ENCODE measurements around the gene BOK. TPM values are rescaled to one million over a fixed set of nuclear protein-coding genes. Genes with fewer than 3 reads are reported as not detected.

Gene BOK
- total RNA-seq, 1 experiment from 2014 or later = 30.2 TPM

GRCh38 chr2:241595600-241596140 is 37.1 kb downstream of the BOK start:
- ATAC-seq = peak; percentile 36; the same call in 1 of the 2 replicates
- Histone ChIP-seq H3K27me3 (ENCODE audit: low read length) (no peaks in the 10 kb centered on the region), H3F3A (ENCODE audit: low read length, unreplicated experiment) (no peaks in the 10 kb centered on the region), H3K79me2 (ENCODE audit: low read length) (no peaks in the 10 kb centered on the region), H3K9me3 (ENCODE audit: low read length) (no peaks in the 10 kb centered on the region), H3K4me2 (ENCODE audit: low read length) (no peak overlapping the region), H2AFZ (ENCODE audit: low read length) (no peak overlapping the region), H3K4me1 (ENCODE audit: insufficient read depth, low read length) (no peaks in the 10 kb centered on the region), H3K4me3 (ENCODE audit: low read length) (no peak overlapping the region), H3K36me3 (ENCODE audit: low read depth, low read length) (peaks cover 4% of the 10 kb centered on the region; the same call in 1 of the 2 replicates), H3K9ac (ENCODE audit: low read length) (no peak overlapping the region), H3K9me2 (replicated peaks; ENCODE audit: low read length) (no peaks in the 10 kb centered on the region), H4K20me1 (ENCODE audit: low read length) (no peaks in the 10 kb centered on the region), H3K27ac (ENCODE audit: low read length) (no peak overlapping the region)
- intact Hi-C loops (cut with micrococcal nuclease) = no loop called here
- no TSS peak for BruUV-seq (replicated peaks)
- ChIA-PET CTCF (interaction anchor here (0.6 to 0.7 kb wide), 3 partner anchors 32 to 298 kb away, joined by 3 to 5 read pairs (median 3); no protein-coding TSS in a partner anchor), POLR2A (ENCODE audit: unreplicated experiment) (no interaction called here)
- TF ChIP-seq EZH2phosphoT487 (IDR thresholded peaks at IDR 0.05; ENCODE audit: borderline replicate concordance, low read length) (no peak), CTCF (conservative IDR thresholded peaks at IDR 0.05; ENCODE audit: low read depth, low read length) (peak; percentile 43; the same call in 1 of the 2 replicates), EZH2 (IDR thresholded peaks at IDR 0.05; ENCODE audit: low read length, unreplicated experiment) (no peak)
- DNase-seq = peak; percentile 25

GRCh38 chr2:241597561-241597960 is 39.0 kb downstream of the BOK start:
- no peak overlapping the region for H2AFZ ChIP-seq (ENCODE audit: low read length)
- ATAC-seq (no peak), DNase-seq (no peak)
- no peak overlapping the region for H3K4me3 ChIP-seq (ENCODE audit: low read length)
- H3K9me3 ChIP-seq (ENCODE audit: low read length) = no peaks in the 10 kb centered on the region
- POLR2A ChIA-PET (ENCODE audit: unreplicated experiment) = no interaction called here
- no peaks in the 10 kb centered on the region for H4K20me1 ChIP-seq (ENCODE audit: low read length)
- peaks cover 4% of the 10 kb centered on the region; the same call in 1 of the 2 replicates for H3K36me3 ChIP-seq (ENCODE audit: low read depth, low read length)
- BruUV-seq (replicated peaks) = no TSS peak
- H3K79me2 ChIP-seq (ENCODE audit: low read length) = no peaks in the 10 kb centered on the region
- no peaks in the 10 kb centered on the region for H3K27me3 ChIP-seq (ENCODE audit: low read length)
- no peaks in the 10 kb centered on the region for H3K4me1 ChIP-seq (ENCODE audit: insufficient read depth, low read length)
- no peak overlapping the region for H3K4me2 ChIP-seq (ENCODE audit: low read length)
- TF ChIP-seq EZH2 (IDR thresholded peaks at IDR 0.05; ENCODE audit: low read length, unreplicated experiment) (no peak), EZH2phosphoT487 (IDR thresholded peaks at IDR 0.05; ENCODE audit: borderline replicate concordance, low read length) (no peak), CTCF (conservative IDR thresholded peaks at IDR 0.05; ENCODE audit: low read depth, low read length) (no peak)
- H3K9me2 ChIP-seq (replicated peaks; ENCODE audit: low read length) = no peaks in the 10 kb centered on the region
- intact Hi-C loops (cut with micrococcal nuclease) = no loop called here
- no peak overlapping the region for H3K9ac ChIP-seq (ENCODE audit: low read length)
- H3F3A ChIP-seq (ENCODE audit: low read length, unreplicated experiment) = no peaks in the 10 kb centered on the region
- CTCF ChIA-PET = interaction anchor here (0.6 kb wide), 1 partner anchor 206 kb away, joined by 3 read pairs; no protein-coding TSS in a partner anchor
- H3K27ac ChIP-seq (ENCODE audit: low read length) = no peak overlapping the region

- ChIA-PET CTCF (interaction anchor here (0.6 to 1.1 kb wide), 3 partner anchors 41 to 206 kb away, joined by 3 to 6 read pairs (median 4); no protein-coding TSS in a partner anchor), POLR2A (ENCODE audit: unreplicated experiment) (no interaction called here)
- Histone ChIP-seq H4K20me1 (ENCODE audit: low read length) (no peaks in the 10 kb centered on the region), H3K27ac (ENCODE audit: low read length) (no peak overlapping the region), H2AFZ (ENCODE audit: low read length) (no peak overlapping the region), H3K4me2 (ENCODE audit: low read length) (no peak overlapping the region), H3K9me3 (ENCODE audit: low read length) (no peaks in the 10 kb centered on the region), H3K9me2 (replicated peaks; ENCODE audit: low read length) (no peaks in the 10 kb centered on the region), H3F3A (ENCODE audit: low read length, unreplicated experiment) (no peaks in the 10 kb centered on the region), H3K79me2 (ENCODE audit: low read length) (no peaks in the 10 kb centered on the region), H3K36me3 (ENCODE audit: low read depth, low read length) (peaks cover 4% of the 10 kb centered on the region; the same call in 1 of the 2 replicates), H3K4me3 (ENCODE audit: low read length) (no peak overlapping the region), H3K4me1 (ENCODE audit: insufficient read depth, low read length) (no peaks in the 10 kb centered on the region), H3K27me3 (ENCODE audit: low read length) (no peaks in the 10 kb centered on the region), H3K9ac (ENCODE audit: low read length) (no peak overlapping the region)
- ATAC-seq (no peak), DNase-seq (no peak)
- intact Hi-C loops (cut with micrococcal nuclease) = loop anchor here (1.0 kb wide), 1 partner anchor 49 kb away; no protein-coding TSS in a partner anchor
- TF ChIP-seq EZH2phosphoT487 (IDR thresholded peaks at IDR 0.05; ENCODE audit: borderline replicate concordance, low read length) (no peak), EZH2 (IDR thresholded peaks at IDR 0.05; ENCODE audit: low read length, unreplicated experiment) (no peak), CTCF (conservative IDR thresholded peaks at IDR 0.05; ENCODE audit: low read depth, low read length) (no peak)
- BruUV-seq (replicated peaks) = no TSS peak
These were observed 39.5 kb downstream of the BOK start for GRCh38 chr2:241598061-241598460.

Measured in PC-3 (cell line).